PFSK-1 (cell line): Measurements from ENCODE around the gene TBXAS1.

Experiments used
- FOXP2 ChIP-seq: optimal IDR thresholded peaks from 2 replicates; pipeline ENCODE3; 2011; ENCODE audit warnings: borderline replicate concordance, control low read depth, inconsistent platforms; ENCODE audit not compliant: insufficient read depth; ENCODE audit errors: extremely low read length, extremely low read depth
- POLR2AphosphoS5 ChIP-seq: IDR thresholded peaks from 2 replicates; pipeline ENCODE4 v1.6.1; 2012; ENCODE audit warnings: low read depth, mild to moderate bottlenecking, control low read depth, low read length, moderate library complexity
- SIN3A ChIP-seq: IDR thresholded peaks from 2 replicates; pipeline ENCODE4 v1.6.1; 2012; ENCODE audit warnings: mild to moderate bottlenecking, low read length, moderate library complexity, borderline replicate concordance; ENCODE audit not compliant: insufficient read depth
- TAF1 ChIP-seq: IDR thresholded peaks from 2 replicates; pipeline ENCODE4 v1.6.1; 2012; ENCODE audit warnings: low read length, control low read depth, borderline replicate concordance; ENCODE audit not compliant: insufficient read depth
- TF ChIP-seq, protein P1 (sequence below), 2 experiments: IDR thresholded peaks; 2 replicates each; pipeline versions ENCODE4 v1.6.1 to v1.8.0; 2011 to 2012; ENCODE audit warnings: low read depth in 2 of 2, low read length in 2 of 2, control low read depth in 1 of 2, inconsistent platforms in 1 of 2, mild to moderate bottlenecking in 1 of 2, moderate library complexity in 1 of 2; ENCODE audit not compliant: insufficient read depth in 1 of 2

Gene TBXAS1

DNA sequence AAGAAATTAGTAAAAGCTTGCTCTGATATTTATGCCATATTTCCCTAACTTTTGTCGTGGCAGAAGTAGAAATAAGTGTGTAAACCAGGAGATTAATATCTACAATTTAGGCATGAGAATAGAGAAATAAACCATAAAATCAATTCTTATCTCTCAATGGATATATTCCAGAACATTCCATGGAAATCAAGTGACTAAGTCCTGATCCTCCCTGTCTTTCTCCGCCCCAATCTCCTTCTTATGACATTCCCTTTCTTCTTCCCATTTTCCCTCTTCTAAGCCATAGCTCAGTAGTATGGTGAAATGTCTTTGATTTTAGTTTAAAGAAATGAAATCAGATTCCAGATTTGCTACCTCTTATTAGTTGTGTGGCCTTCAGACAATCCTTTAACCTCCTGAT is 88.8 kb downstream of the TBXAS1 start:
- no peak for TF ChIP-seq FOXP2
- TF ChIP-seq TAF1: no peak
- TF ChIP-seq SIN3A: no peak
- TF ChIP-seq POLR2AphosphoS5: no peak
- TF ChIP-seq, protein P1, sequence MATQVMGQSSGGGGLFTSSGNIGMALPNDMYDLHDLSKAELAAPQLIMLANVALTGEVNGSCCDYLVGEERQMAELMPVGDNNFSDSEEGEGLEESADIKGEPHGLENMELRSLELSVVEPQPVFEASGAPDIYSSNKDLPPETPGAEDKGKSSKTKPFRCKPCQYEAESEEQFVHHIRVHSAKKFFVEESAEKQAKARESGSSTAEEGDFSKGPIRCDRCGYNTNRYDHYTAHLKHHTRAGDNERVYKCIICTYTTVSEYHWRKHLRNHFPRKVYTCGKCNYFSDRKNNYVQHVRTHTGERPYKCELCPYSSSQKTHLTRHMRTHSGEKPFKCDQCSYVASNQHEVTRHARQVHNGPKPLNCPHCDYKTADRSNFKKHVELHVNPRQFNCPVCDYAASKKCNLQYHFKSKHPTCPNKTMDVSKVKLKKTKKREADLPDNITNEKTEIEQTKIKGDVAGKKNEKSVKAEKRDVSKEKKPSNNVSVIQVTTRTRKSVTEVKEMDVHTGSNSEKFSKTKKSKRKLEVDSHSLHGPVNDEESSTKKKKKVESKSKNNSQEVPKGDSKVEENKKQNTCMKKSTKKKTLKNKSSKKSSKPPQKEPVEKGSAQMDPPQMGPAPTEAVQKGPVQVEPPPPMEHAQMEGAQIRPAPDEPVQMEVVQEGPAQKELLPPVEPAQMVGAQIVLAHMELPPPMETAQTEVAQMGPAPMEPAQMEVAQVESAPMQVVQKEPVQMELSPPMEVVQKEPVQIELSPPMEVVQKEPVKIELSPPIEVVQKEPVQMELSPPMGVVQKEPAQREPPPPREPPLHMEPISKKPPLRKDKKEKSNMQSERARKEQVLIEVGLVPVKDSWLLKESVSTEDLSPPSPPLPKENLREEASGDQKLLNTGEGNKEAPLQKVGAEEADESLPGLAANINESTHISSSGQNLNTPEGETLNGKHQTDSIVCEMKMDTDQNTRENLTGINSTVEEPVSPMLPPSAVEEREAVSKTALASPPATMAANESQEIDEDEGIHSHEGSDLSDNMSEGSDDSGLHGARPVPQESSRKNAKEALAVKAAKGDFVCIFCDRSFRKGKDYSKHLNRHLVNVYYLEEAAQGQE (IDR thresholded peaks at IDR 0.05; ENCODE audit: insufficient read depth in 1 of 2, low read depth in 2 of 2, low read length in 2 of 2): no peak

DNA sequence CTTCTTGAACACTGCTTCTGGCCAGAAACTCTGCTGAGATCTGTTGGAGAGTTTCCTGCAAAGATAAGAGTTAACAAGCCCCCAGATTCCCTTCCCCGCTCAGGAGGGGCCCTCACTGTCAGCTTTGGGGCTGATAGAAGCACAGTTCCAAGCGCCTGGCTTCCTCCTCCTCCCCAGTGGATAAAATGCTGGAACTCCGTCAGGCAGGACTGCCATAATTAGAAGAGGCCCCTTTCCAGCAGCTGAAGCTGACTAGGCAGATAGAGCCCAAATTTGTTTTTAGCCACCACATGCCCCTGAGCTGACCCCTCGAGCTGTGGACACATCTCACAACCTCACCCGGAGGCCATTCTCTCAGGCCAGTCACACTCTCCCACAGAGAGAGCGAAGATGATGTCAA is 89.4 kb downstream of the TBXAS1 start:
- TF ChIP-seq SIN3A: no peak
- no peak for TF ChIP-seq FOXP2
- TF ChIP-seq TAF1: no peak
- TF ChIP-seq POLR2AphosphoS5: no peak
- TF ChIP-seq, protein P1 (IDR thresholded peaks at IDR 0.05; ENCODE audit: insufficient read depth in 1 of 2, low read depth in 2 of 2, low read length in 2 of 2): no peak

DNA sequence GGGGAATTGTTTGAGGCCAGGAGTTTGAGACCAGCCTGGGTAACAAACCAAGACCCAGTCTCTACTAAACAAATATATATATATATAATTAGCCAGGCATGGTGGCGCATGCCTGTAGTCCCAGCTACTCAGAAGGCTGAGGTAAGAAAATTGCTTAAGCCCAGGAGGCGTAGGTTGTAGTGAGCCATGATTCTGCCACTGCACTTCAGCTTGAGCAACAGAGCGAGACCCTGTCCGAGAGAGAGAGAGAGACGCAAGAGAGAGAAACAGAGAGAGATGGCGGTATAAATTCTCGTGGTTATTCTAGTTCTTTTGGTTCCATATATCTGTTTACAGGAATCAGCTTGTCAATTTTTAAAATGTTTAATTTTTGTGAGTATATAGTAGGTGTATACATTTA is 94.0 kb downstream of the TBXAS1 start:
- TF ChIP-seq TAF1 (no peak), FOXP2 (no peak), SIN3A (no peak), POLR2AphosphoS5 (no peak)
- TF ChIP-seq, protein P1 (IDR thresholded peaks at IDR 0.05; ENCODE audit: insufficient read depth in 1 of 2, low read depth in 2 of 2, low read length in 2 of 2): no peak

DNA sequence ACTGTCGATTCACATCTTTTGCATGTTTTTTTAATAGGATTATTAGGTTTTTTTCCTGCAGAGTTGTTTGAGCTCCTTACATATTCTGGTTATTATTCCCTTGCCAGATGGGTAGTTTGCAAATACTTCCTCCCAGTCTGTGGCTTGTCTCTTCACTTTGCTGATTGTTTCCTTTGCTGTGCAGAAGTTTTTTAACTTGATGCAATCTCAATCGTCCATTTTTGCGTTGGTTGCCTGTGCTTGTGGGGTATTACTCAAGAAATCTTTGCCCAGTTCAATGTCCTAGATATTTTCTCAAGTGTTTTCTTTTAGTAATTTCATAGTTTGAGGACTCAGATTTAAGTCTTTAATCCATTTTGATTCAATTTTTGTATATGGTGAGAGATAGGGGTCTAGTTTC is 95.4 kb downstream of the TBXAS1 start:
- TF ChIP-seq FOXP2 (no peak), SIN3A (no peak), POLR2AphosphoS5 (no peak), TAF1 (no peak)
- TF ChIP-seq, protein P1 (IDR thresholded peaks at IDR 0.05; ENCODE audit: insufficient read depth in 1 of 2, low read depth in 2 of 2, low read length in 2 of 2): no peak

DNA sequence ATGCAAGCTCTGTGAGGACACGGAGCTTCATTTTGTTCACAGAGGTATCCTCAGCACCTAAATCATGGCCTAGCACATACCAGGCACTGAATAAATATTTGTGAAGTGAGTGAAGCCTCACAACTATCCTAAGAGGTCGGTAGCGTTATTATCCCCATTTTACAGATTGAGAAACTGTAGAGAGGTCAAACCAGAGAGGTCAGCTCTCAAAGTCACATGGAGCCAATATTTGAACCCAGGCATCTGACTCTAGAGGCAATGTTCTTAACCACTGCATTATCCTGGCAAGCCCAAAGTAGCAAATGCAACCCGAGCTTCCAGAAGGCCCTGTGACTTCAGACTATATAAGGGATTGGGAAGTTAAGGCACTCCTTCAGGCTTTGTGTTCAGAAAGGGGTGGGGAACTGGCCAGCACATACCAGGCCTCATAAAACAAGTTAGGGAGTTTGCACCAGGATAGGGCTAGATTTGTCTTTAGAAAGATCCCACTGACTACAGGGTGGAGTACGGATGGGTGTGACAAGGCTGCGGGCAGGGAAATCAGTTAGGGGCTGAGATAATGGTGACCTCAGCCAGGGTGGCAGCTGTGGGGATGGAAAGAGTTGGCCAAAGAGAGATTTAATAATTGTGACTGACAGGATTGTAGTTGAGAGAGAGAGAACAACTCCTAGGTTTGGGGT is 101.4 kb downstream of the TBXAS1 start:
- no peak for TF ChIP-seq SIN3A
- no peak for TF ChIP-seq POLR2AphosphoS5
- TF ChIP-seq TAF1: no peak
- TF ChIP-seq FOXP2: no peak
- TF ChIP-seq, protein P1 (IDR thresholded peaks at IDR 0.05; ENCODE audit: insufficient read depth in 1 of 2, low read depth in 2 of 2, low read length in 2 of 2): no peak
